Peyer's patch (tissue), 4 donors: Measurements from ENCODE around the gene INTS1. TPM values are rescaled to one million over a fixed set of nuclear protein-coding genes. Genes with fewer than 3 reads are reported as not detected.

ENCODE experiments used
- DNase-seq, 3 donors: peaks; one replicate each; pipeline ENCODE4 v3.0.0-alpha.2; 2017 to 2019
- H3K27ac ChIP-seq, 4 donors: fragments of 200-600 bp; sonication (generic); one replicate each; pipeline ENCODE4 v1.5.1; 2016 to 2019
- H3K27me3 ChIP-seq, 2 donors: fragments of 200-600 bp; sonication (generic); one replicate each; pipeline ENCODE4 v1.5.1; 2019
- H3K36me3 ChIP-seq, 3 donors: fragments of 200-600 bp; sonication (generic); one replicate each; pipeline ENCODE4 v1.5.1; 2016 to 2019
- H3K4me1 ChIP-seq, 4 donors: fragments of 200-600 bp; sonication (generic); one replicate each; pipeline ENCODE4 v1.5.1; 2016 to 2019
- H3K4me3 ChIP-seq, 4 donors: fragments of 200-600 bp; sonication (generic); 1 replicate in 3 of 4; 2 replicates in 1 of 4; pipeline ENCODE4 v1.5.1; 2016 to 2019; ENCODE audit warnings: mild to moderate bottlenecking in 1 of 4
- H3K9me3 ChIP-seq, 4 donors: fragments of 200-600 bp; sonication (generic); one replicate each; pipeline ENCODE4 v1.5.1; 2016 to 2019; ENCODE audit warnings: mild to moderate bottlenecking in 1 of 4
- CTCF ChIP-seq, 6 experiments: fragments of 450-650 bp in 4 of 6; fragments of 200-600 bp in 2 of 6; sonication (generic) in 1 of 6; IDR thresholded peaks; one replicate each; pipeline ENCODE4 v1.5.1; 2017 to 2019; ENCODE audit warnings: antibody characterized with exemption in 6 of 6, mild to moderate bottlenecking in 3 of 6, moderate library complexity in 1 of 6
- POLR2A ChIP-seq, 2 donors: fragments of 450-650 bp; IDR thresholded peaks; one replicate each; pipeline ENCODE4 v1.5.1; 2017; ENCODE audit warnings: antibody characterized with exemption in 2 of 2, mild to moderate bottlenecking in 2 of 2, moderate library complexity in 2 of 2
- total RNA-seq, 4 donors: library from RNA; depleted of rRNA; stranded (reverse); fragments of >200 nt; gene quantifications; one replicate each; pipeline ENCODE4 v1.1.0, GENCODE V29; 2016

INTS1 gene
- total RNA-seq, 4 donors from 2014 or later = 84.4 to 192 (median 108) TPM

- Histone ChIP-seq H3K4me3 (no peak overlapping the region), H3K27me3 (no peaks in the 10 kb centered on the region), H3K27ac (no peak overlapping the region), H3K36me3 (peaks cover 0 to 98% (median 0%) of the 10 kb centered on the region in 3 donors), H3K9me3 (no peaks in the 10 kb centered on the region), H3K4me1 (no peaks in the 10 kb centered on the region)
- no peak for DNase-seq
- no peak for TF ChIP-seq POLR2A (IDR thresholded peaks at IDR 0.05)
- no peak for TF ChIP-seq CTCF (IDR thresholded peaks at IDR 0.05)
These were observed 7.5 kb downstream of the INTS1 start for GRCh38 chr7:1496531-1497292.

GRCh38 chr7:1495564-1496242 lies 8.5 kb downstream of the INTS1 start:
- Histone ChIP-seq H3K4me1 (no peaks in the 10 kb centered on the region), H3K9me3 (no peaks in the 10 kb centered on the region), H3K27me3 (no peaks in the 10 kb centered on the region), H3K36me3 (peaks cover 0 to 98% (median 0%) of the 10 kb centered on the region in 3 donors), H3K4me3 (no peak overlapping the region), H3K27ac (no peak overlapping the region)
- TF ChIP-seq CTCF (IDR thresholded peaks at IDR 0.05) (no peak), POLR2A (IDR thresholded peaks at IDR 0.05) (no peak)
- DNase-seq = no peak

GRCh38 chr7:1494866-1495563 lies 9.2 kb downstream of the INTS1 start:
- Histone ChIP-seq H3K4me3 (no peak overlapping the region), H3K4me1 (no peaks in the 10 kb centered on the region), H3K36me3 (peaks cover 0 to 98% (median 0%) of the 10 kb centered on the region in 3 donors), H3K27me3 (no peaks in the 10 kb centered on the region), H3K27ac (no peak overlapping the region), H3K9me3 (no peaks in the 10 kb centered on the region)
- no peak for DNase-seq
- TF ChIP-seq CTCF (IDR thresholded peaks at IDR 0.05) (no peak), POLR2A (IDR thresholded peaks at IDR 0.05) (no peak)

GRCh38 chr7:1494447-1494846 lies 9.7 kb downstream of the INTS1 start:
- Histone ChIP-seq H3K4me3 (no peak overlapping the region), H3K4me1 (no peaks in the 10 kb centered on the region), H3K36me3 (peaks cover 0 to 97% (median 0%) of the 10 kb centered on the region in 3 donors), H3K27ac (no peak overlapping the region), H3K9me3 (no peaks in the 10 kb centered on the region), H3K27me3 (no peaks in the 10 kb centered on the region)
- no peak for TF ChIP-seq CTCF (IDR thresholded peaks at IDR 0.05)
- no peak for TF ChIP-seq POLR2A (IDR thresholded peaks at IDR 0.05)
- no peak for DNase-seq

GRCh38 chr7:1493571-1493970 lies 10.6 kb downstream of the INTS1 start:
- H3K4me3 ChIP-seq = no peak overlapping the region
- peaks cover 0 to 97% (median 0%) of the 10 kb centered on the region in 3 donors for H3K36me3 ChIP-seq
- H3K27me3 ChIP-seq = no peaks in the 10 kb centered on the region
- no peaks in the 10 kb centered on the region for H3K4me1 ChIP-seq
- no peaks in the 10 kb centered on the region for H3K9me3 ChIP-seq
- H3K27ac ChIP-seq = no peak overlapping the region
- no peak for TF ChIP-seq POLR2A (IDR thresholded peaks at IDR 0.05)
- TF ChIP-seq CTCF (IDR thresholded peaks at IDR 0.05) = no peak
- DNase-seq = no peak
